Right lobe of liver (tissue), 4 donors: ENCODE measurements around the gene RSU1.

Experiments used
- CTCF ChIP-seq, 4 donors: fragments of 200-600 bp in 3 of 4; fragments of 450-650 bp in 1 of 4; IDR thresholded peaks; one replicate each; pipeline versions ENCODE4 v1.5.1 to v1.8.0; 2016 to 2022; ENCODE audit warnings: antibody characterized with exemption in 4 of 4, mild to moderate bottlenecking in 2 of 4
- POLR2A ChIP-seq: fragments of 450-650 bp; IDR thresholded peaks from one replicate; pipeline ENCODE4 v1.6.1; 2017; ENCODE audit warnings: antibody characterized with exemption, mild to moderate bottlenecking
- donor health status: DM: no; HTN: no; CAD: no.
- donor health status: DM: no; HTN: no; CAD: no.
- donor health status: DM: no; HTN: yes; CAD: no.

DNA sequence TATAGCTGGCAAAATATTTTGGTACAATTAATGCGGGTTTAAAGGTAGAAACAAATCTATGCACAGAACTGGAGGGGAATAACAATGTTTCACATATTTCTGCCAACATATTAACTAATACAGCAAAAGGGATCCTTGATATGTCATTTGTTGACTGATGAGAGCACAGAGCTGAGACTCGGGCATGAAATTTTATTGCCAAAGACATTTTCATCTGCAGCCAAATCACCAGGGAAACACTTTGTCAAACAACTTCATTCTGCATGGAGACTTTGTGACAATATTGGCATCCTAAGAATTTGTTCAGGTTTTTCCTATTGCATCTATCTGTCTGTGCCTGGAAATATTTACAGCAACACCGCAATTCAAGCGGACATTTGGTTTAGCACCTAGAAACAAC is 177.8 kb downstream of the RSU1 start:
- no peak for TF ChIP-seq CTCF (IDR thresholded peaks at IDR 0.05)
- no peak for TF ChIP-seq POLR2A
